Astrocyte (in vitro differentiated cells and primary cell): ENCODE data around the gene GATA6.
"Not testable (repeated sequence)": the region's sequence is repeated elsewhere in the genome, so short reads cannot be mapped to it uniquely, and the experiment has no call there.

Source experiments
- CTCF ChIP-seq: IDR thresholded peaks from 2 replicates; pipeline ENCODE4 v1.5.1; 2011; ENCODE audit warnings: low read depth, mild to moderate bottlenecking, inconsistent platforms, low read length, moderate library complexity; ENCODE audit not compliant: insufficient read depth
- EZH2 ChIP-seq: IDR thresholded peaks from 2 replicates; pipeline ENCODE4 v1.6.1; 2012; ENCODE audit warnings: mild to moderate bottlenecking, low read length, inconsistent platforms; ENCODE audit not compliant: insufficient read depth

GRCh38 chr18:22196943-22197342, 27.6 kb downstream of the GATA6 start:
- not testable (repeated sequence) for TF ChIP-seq CTCF, EZH2
